ENCODE measurements around the gene ACHE.

DNA sequence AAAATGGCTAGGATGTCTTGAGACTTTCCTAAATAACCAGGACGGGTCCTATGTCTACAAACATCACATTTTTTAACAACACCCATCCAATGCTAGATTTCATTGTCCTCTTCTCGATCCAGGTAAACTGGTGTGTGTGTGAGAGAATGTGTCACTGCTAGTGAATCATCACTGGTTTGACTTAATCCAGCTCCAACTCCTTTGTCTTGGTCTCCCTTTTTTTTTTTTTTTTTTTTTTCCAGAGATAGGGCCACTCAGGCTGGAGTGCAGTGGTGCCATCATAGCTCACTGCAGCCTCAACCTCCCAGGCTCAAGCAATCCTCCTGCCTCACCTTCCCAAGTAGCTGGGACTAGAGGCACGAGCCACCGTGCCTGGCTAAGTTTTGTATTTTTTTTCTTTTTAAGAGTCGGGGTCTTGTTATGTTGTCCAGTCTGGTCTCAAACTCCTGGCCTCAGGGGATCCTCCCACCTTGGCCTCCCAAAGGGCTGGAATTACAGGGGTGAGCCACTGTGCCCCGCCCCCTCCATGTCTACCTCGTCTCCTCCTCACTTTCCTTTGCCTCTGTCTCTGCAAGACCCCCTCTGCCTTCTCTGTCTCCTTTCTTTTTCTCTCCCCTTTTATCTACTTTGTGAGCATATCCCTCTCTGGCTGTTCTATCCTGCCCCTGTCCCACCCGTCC is 4.0 kb downstream of the ACHE start:
- TF ChIP-seq, protein P1, sequence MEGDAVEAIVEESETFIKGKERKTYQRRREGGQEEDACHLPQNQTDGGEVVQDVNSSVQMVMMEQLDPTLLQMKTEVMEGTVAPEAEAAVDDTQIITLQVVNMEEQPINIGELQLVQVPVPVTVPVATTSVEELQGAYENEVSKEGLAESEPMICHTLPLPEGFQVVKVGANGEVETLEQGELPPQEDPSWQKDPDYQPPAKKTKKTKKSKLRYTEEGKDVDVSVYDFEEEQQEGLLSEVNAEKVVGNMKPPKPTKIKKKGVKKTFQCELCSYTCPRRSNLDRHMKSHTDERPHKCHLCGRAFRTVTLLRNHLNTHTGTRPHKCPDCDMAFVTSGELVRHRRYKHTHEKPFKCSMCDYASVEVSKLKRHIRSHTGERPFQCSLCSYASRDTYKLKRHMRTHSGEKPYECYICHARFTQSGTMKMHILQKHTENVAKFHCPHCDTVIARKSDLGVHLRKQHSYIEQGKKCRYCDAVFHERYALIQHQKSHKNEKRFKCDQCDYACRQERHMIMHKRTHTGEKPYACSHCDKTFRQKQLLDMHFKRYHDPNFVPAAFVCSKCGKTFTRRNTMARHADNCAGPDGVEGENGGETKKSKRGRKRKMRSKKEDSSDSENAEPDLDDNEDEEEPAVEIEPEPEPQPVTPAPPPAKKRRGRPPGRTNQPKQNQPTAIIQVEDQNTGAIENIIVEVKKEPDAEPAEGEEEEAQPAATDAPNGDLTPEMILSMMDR (IDR thresholded peaks at IDR 0.05; ENCODE audit: low read depth, low read length), result no peak
- no peak for TF ChIP-seq EZH2phosphoT487 (IDR thresholded peaks at IDR 0.05; ENCODE audit: low read depth)

All from OCI-LY3 (cell line).